Measurements from ENCODE around the gene EIF4B.
"Not testable (repeated sequence)": the region's sequence is repeated elsewhere in the genome, so short reads cannot be mapped to it uniquely, and the experiment has no call there.

EIF4B gene

GRCh38 chr12:52993558-52993869 is 12.7 kb upstream of the EIF4B start:
- FAIRE-seq, result no peak

GRCh38 chr12:53004178-53004577 is 2.1 kb upstream of the EIF4B start:
- FAIRE-seq, result no peak

- FAIRE-seq, result no peak
These were observed 1.7 kb upstream of the EIF4B start for GRCh38 chr12:53004582-53004981.

GRCh38 chr12:53005215-53005985 is 856 bp upstream of the EIF4B start:
- FAIRE-seq, result no peak

GRCh38 chr12:53006810-53007309 is 604 bp downstream of the EIF4B start:
- no peak for FAIRE-seq

- no peak for FAIRE-seq
These were observed 1.1 kb downstream of the EIF4B start for GRCh38 chr12:53007343-53007742.

- not testable (repeated sequence) for FAIRE-seq
These were observed 2.5 kb downstream of the EIF4B start for GRCh38 chr12:53008760-53009159.

- no peak for FAIRE-seq
These were observed 4.7 kb downstream of the EIF4B start for GRCh38 chr12:53010955-53011354.

- FAIRE-seq, result no peak
These were observed 5.6 kb downstream of the EIF4B start for GRCh38 chr12:53011889-53012288.

- no peak for FAIRE-seq
These were observed 6.7 kb downstream of the EIF4B start for GRCh38 chr12:53012928-53013327.

- FAIRE-seq, result no peak
These were observed 8.5 kb downstream of the EIF4B start for GRCh38 chr12:53014709-53015108.

GRCh38 chr12:53025250-53025649 is 19.0 kb downstream of the EIF4B start:
- no peak for FAIRE-seq

GRCh38 chr12:53027014-53027413 is 20.8 kb downstream of the EIF4B start:
- FAIRE-seq, result not testable (repeated sequence)

- no peak for FAIRE-seq
These were observed 25.4 kb downstream of the EIF4B start for GRCh38 chr12:53031616-53032015.

GRCh38 chr12:53033832-53034231 is 27.6 kb downstream of the EIF4B start:
- not testable (repeated sequence) for FAIRE-seq

GRCh38 chr12:53034459-53034858 is 28.2 kb downstream of the EIF4B start:
- FAIRE-seq, result no peak

GRCh38 chr12:53036802-53037201 is 30.5 kb downstream of the EIF4B start:
- no peak for FAIRE-seq

GRCh38 chr12:53039851-53040250 is 33.6 kb downstream of the EIF4B start:
- FAIRE-seq, result no peak

GRCh38 chr12:53042607-53043454 is 36.6 kb downstream of the EIF4B start:
- no peak for FAIRE-seq

- FAIRE-seq, result no peak
These were observed 37.9 kb downstream of the EIF4B start for GRCh38 chr12:53044052-53044581.

- no peak for FAIRE-seq
These were observed 38.8 kb downstream of the EIF4B start for GRCh38 chr12:53044896-53045695.

GRCh38 chr12:53045696-53046045 is 39.4 kb downstream of the EIF4B start:
- FAIRE-seq, result no peak

- FAIRE-seq, result no peak
These were observed 40.5 kb downstream of the EIF4B start for GRCh38 chr12:53046655-53047220.

Data from TTC549 (cell line).